GM18508 (cell line): Measurements from ENCODE around the gene SFT2D1.

Source experiments
- ATAC-seq: cut with Tn5 transposase; IDR thresholded peaks from one replicate; pipeline ENCODE4 v1.9.1; 2021; ENCODE audit warnings: moderate number of reproducible peaks; ENCODE audit not compliant: insufficient read depth, unreplicated experiment

Gene SFT2D1

DNA sequence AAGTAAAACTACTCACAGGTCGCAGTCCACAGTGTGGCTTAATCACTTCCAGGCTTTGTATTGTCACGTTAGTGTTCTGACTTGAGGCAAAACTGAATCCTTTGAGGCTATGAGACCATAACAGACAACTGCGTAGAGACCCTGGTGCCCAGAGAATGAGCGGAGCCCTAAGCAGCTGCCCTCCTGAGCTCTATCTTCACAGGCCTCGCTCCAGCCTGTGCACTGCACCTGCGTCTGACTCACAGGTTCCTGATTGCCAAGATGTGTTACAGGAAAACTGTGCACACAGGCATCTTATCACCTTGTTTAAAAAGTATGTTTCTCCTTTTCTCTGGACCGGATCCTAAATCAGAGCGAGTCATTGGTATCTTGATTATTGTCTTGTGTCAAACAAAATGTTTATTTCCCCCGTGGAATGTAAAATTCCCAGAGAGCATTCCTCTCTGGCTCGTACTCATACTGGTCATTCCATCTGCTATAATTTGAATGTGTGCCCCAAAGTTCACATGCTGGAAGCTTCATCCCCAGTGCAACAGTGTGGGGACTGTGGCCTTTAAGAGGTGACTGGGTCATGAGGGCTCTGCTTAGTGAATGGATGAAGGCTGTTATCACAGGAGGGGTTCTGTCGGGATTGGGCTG lies 59.8 kb downstream of the SFT2D1 start:
- ATAC-seq = no peak

GRCh38 chr6:166281104-166281503 lies 61.2 kb downstream of the SFT2D1 start:
- peak; percentile 43 for ATAC-seq

GRCh38 chr6:166279393-166279679 lies 63.0 kb downstream of the SFT2D1 start:
- ATAC-seq = no peak

- no peak for ATAC-seq
Measured at GRCh38 chr6:166278579-166279392, 63.6 kb downstream of the SFT2D1 start.

DNA sequence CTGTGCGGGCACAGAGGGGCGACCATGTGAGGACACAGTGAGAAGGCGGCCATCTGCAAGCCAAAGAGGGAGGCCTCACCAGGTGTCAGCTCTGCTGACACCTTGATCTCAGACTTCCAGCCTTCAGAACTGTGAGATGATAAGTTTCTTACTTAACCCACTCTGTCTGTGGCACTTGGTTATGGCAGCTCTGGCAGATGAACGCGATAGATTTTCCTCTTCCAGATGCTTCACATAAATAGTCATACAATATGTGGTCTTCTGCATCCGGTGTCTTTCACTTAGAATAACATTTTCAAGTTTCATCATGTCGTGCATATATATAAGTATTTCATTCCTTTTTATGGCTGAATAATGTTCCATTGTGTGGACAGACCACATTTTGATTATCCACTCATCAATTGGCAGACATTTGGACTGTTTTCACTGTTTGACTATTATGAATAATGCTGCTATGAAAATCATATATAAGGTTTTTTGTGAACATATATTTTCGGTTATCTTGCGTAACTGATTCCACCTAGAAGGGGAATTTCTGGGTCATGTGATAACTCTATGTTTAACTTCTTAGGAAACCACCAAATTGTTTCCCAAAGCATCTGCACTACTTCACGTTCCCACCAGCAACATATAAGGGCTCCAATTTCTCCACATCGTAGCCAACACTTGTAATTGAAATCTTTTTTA lies 64.3 kb downstream of the SFT2D1 start:
- no peak for ATAC-seq

DNA sequence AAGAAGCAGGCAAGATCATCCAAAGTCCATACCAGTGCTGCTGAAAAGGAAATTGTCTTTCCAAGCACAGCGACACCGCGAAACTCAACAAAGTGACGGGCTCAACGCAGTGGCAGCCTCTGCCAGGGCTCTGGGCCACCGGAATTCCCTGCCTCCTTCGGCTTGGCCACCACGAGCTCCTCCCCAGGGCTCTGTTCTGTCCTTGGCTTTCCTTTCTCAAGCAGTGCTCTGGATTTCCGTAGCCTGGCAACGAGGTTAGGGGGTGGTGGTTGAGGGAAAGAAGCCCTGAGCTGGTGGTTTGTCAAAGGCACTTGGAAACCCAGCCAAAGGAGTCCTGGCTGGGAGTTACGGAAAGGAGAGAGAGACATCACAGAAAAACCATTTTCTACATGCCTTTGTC lies 65.3 kb downstream of the SFT2D1 start:
- ATAC-seq = no peak

GRCh38 chr6:166275714-166276166 lies 66.6 kb downstream of the SFT2D1 start:
- ATAC-seq = peak; percentile 43

- no peak for ATAC-seq
Measured at GRCh38 chr6:166274739-166275370, 67.5 kb downstream of the SFT2D1 start.

DNA sequence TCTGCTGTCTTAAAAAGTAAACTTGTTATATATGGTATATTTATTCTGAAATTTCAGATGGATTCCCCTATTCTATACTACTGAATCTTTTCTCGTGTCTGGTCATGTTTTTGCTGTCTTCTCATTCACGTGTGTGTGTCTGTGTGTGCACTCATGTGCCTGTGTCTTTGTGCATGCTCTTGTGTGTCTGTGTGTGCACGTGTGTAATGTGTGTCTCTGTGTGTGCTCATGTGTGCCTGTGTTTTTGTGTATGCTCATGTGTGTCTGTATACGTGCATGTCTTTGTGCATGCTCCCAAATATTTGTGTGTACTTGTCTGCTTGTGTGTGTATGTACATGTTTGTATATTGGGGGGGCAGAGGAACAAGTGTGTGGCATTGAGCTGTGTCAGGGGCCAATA lies 68.2 kb downstream of the SFT2D1 start:
- ATAC-seq = no peak

DNA sequence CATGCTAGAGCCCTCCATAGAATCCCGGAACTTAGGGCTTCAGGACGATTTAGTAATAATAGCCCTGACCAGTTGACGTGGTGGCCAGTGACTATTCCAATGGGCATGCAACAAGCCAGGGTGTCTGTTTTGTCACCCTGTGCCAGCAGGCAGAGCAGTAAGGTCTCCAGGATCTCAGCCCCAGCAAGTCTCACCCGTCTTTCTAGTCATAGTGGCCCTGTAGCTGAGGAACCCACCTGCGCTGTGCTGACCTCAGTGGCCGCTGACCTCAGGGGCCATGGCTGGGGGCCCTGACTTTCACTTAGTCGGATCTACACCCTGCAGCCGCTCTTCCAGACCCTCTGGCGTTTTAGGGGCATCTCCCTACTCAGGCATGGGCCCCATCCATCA lies 71.0 kb downstream of the SFT2D1 start:
- no peak for ATAC-seq

DNA sequence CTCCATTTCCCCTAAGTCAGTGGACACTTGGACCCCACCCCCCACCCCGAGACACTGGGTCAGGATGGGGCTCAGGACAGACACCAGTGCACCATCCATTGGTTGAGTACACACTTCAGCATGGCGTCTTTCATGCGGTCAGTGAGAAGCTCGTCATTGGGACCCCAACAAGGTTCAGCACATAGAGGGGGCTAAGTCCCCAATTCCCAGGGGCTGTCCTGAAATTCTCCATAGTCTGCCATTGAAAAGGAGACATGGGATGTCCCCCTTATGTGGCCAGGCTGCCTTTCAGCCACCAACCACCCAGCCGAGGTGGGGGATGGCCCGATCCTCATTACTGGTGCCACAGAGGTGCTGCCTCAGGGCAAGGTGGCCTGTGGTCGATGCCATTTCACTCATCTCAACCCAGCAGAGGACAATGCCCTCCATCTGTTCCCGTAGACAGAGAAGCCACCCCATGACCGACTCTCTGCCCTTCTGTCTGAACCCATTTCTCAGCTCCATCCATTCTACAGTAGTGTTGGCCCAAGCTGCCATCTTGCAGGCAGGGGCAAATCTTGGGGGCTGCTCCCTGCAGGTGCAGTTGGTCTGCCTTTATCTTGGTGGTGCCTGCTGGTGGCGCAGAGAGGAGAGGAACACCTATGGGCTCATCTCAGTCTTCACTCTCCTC lies 71.5 kb downstream of the SFT2D1 start:
- no peak for ATAC-seq
